MCF 10A (cell line): ENCODE measurements around the gene TLCD2. TPM values are rescaled to one million over a fixed set of nuclear protein-coding genes. Genes with fewer than 3 reads are reported as not detected.
"Not testable (repeated sequence)": the region's sequence is repeated elsewhere in the genome, so short reads cannot be mapped to it uniquely, and the experiment has no call there.

ENCODE experiments used
- BruUV-seq: library from RNA; stranded (reverse); fragments of 400-500 nt; replicated peaks from 2 replicates; lab custom pipeline; 2021; lab: Mats Ljungman, UMichigan
- CTCF ChIA-PET: fragments of 300-600 bp; sonication (Branson Sonifier 250); formaldehyde crosslinking; extraction: SDS; loops from one replicate; lab custom pipeline; 2021; ENCODE audit warnings: antibody characterized with exemption, inconsistent platforms; lab: Yijun Ruan, JAX
- POLR2A ChIA-PET: fragments of 300-600, 350-650 bp; sonication (Branson Sonifier 250); formaldehyde crosslinking; extraction: SDS; loops from one replicate; lab custom pipeline; 2020; ENCODE audit warnings: antibody characterized with exemption, inconsistent platforms; lab: Yijun Ruan, JAX
- DNase-seq: peaks from one replicate; pipeline ENCODE4 v3.0.0-alpha.2; 2018; ENCODE audit not compliant: unreplicated experiment
- H3K27ac Mint-ChIP-seq: one replicate; pipeline ENCODE4 v1.8.0; 2022; ENCODE audit warnings: mild to moderate bottlenecking, low read depth, mixed read lengths; ENCODE audit not compliant: unreplicated experiment
- H3K27me3 Mint-ChIP-seq: one replicate; pipeline ENCODE4 v1.8.0; 2022; ENCODE audit warnings: mixed read lengths; ENCODE audit not compliant: insufficient read depth, unreplicated experiment
- H3K36me3 Mint-ChIP-seq: one replicate; pipeline ENCODE4 v1.8.0; 2022; ENCODE audit warnings: mild to moderate bottlenecking, moderate library complexity, mixed read lengths; ENCODE audit not compliant: insufficient read depth, unreplicated experiment
- H3K4me1 Mint-ChIP-seq: one replicate; pipeline ENCODE4 v1.8.0; 2022; ENCODE audit warnings: mixed read lengths; ENCODE audit not compliant: insufficient read depth, unreplicated experiment
- H3K4me3 Mint-ChIP-seq: one replicate; pipeline ENCODE4 v1.8.0; 2022; ENCODE audit warnings: mild to moderate bottlenecking, moderate library complexity, mixed read lengths; ENCODE audit not compliant: unreplicated experiment
- H3K9me3 Mint-ChIP-seq: one replicate; pipeline ENCODE4 v1.8.0; 2022; ENCODE audit warnings: mixed read lengths; ENCODE audit not compliant: unreplicated experiment
- CTCF ChIP-seq: fragments of 200-600 bp; IDR thresholded peaks from one replicate; pipeline ENCODE4 v1.8.0; 2022; ENCODE audit warnings: antibody characterized with exemption, mild to moderate bottlenecking; ENCODE audit not compliant: unreplicated experiment
- intact Hi-C: fragments of 100-400 bp; cut with micrococcal nuclease; formaldehyde crosslinking; loops from 2 replicates; pipeline ENCODE4 v1.14.1; 2022
- total RNA-seq: library from RNA; stranded (reverse); gene quantifications from 2 replicates; pipeline ENCODE4 v1.2.3, GENCODE V29; 2022

The TLCD2 gene
- total RNA-seq, 1 experiment from 2014 or later, result 2.5 TPM

GRCh38 chr17:1690544-1691221, 19.5 kb downstream of the TLCD2 start:
- CTCF ChIA-PET, result interaction anchor here (0.6 kb wide), 1 partner anchor 175 kb away, joined by 3 read pairs; no protein-coding TSS in a partner anchor
- POLR2A ChIA-PET, result interaction anchor here (0.9 kb wide), 1 partner anchor 26 kb away, joined by 4 read pairs; no protein-coding TSS in a partner anchor
- DNase-seq, result no peak
- BruUV-seq, result no TSS peak
- no peak overlapping the region for H3K4me3 Mint-ChIP-seq
- H3K27ac Mint-ChIP-seq, result no peak overlapping the region
- H3K9me3 Mint-ChIP-seq, result peaks cover 7% of the 10 kb centered on the region
- intact Hi-C loops, result no loop called here
- TF ChIP-seq CTCF, result no peak
- no peaks in the 10 kb centered on the region for H3K36me3 Mint-ChIP-seq
- peaks cover 11% of the 10 kb centered on the region for H3K4me1 Mint-ChIP-seq
- H3K27me3 Mint-ChIP-seq, result no peaks in the 10 kb centered on the region

GRCh38 chr17:1688405-1688804, 21.8 kb downstream of the TLCD2 start:
- CTCF ChIA-PET, result interaction anchor here (0.8 kb wide), 1 partner anchor 32 kb away, joined by 3 read pairs; no protein-coding TSS in a partner anchor
- peaks cover 14% of the 10 kb centered on the region for H3K36me3 Mint-ChIP-seq

GRCh38 chr17:1686086-1686485, 24.1 kb downstream of the TLCD2 start:
- H3K27me3 Mint-ChIP-seq, result no peaks in the 10 kb centered on the region
- POLR2A ChIA-PET, result interaction anchor here (0.6 to 6.5 kb wide), 4 partner anchors 24 to 84 kb away, joined by 3 to 112 read pairs (median 36); partner anchors contain the start of genes RILP and TLCD2
- H3K9me3 Mint-ChIP-seq, result no peaks in the 10 kb centered on the region
- H3K4me3 Mint-ChIP-seq, result peak overlapping the region; percentile 46
- H3K36me3 Mint-ChIP-seq, result peaks cover 37% of the 10 kb centered on the region
- CTCF ChIA-PET, result interaction anchor here (0.6 kb wide), 1 partner anchor 12 kb away, joined by 3 read pairs; no protein-coding TSS in a partner anchor
- no peak for TF ChIP-seq CTCF
- intact Hi-C loops, result no loop called here
- H3K4me1 Mint-ChIP-seq, result peaks cover 24% of the 10 kb centered on the region
- BruUV-seq, result no TSS peak
- DNase-seq, result peak; percentile 68
- peak overlapping the region; percentile 74 for H3K27ac Mint-ChIP-seq

More at GRCh38 chr17:1688405-1688804, 21.8 kb downstream of the TLCD2 start:
- DNase-seq, intact Hi-C loops, H3K27me3 Mint-ChIP-seq, H3K4me3 Mint-ChIP-seq, BruUV-seq, H3K9me3 Mint-ChIP-seq, H3K27ac Mint-ChIP-seq: not testable (repeated sequence)
- POLR2A ChIA-PET, result interaction anchor here (6.5 kb wide), 1 partner anchor 27 kb away, joined by 112 read pairs; no protein-coding TSS in a partner anchor
- peaks cover 21% of the 10 kb centered on the region for H3K4me1 Mint-ChIP-seq

GRCh38 chr17:1684378-1685189, 25.6 kb downstream of the TLCD2 start, which contains the start of gene PRPF8:
Gene PRPF8 (minus strand): TSS chr17:1684867. CDS start chr17:1684571, 296 bp downstream.
- H3K27ac Mint-ChIP-seq, result peak within 1 kb of the TSS; percentile 94
- no peaks in the 10 kb centered on the region for H3K27me3 Mint-ChIP-seq
- no peak for TF ChIP-seq CTCF
- H3K36me3 Mint-ChIP-seq, result peaks cover 52% of the 10 kb centered on the region
- intact Hi-C loops, result loop anchor here (1.0 kb wide), 1 partner anchor 30 kb away; no protein-coding TSS in a partner anchor
- peak; percentile 97 for DNase-seq
- H3K9me3 Mint-ChIP-seq, result no peaks in the 10 kb centered on the region
- ChIA-PET POLR2A (interaction anchor here (0.6 to 6.5 kb wide), 17 partner anchors 11 to 417 kb away, joined by 3 to 112 read pairs (median 4); partner anchors contain the start of genes INPP5K, RILP, RPA1 and SMYD4), CTCF (interaction anchor here (0.7 to 1.4 kb wide), 5 partner anchors 11 to 110 kb away, joined by 3 to 5 read pairs (median 4); no protein-coding TSS in a partner anchor)
- TSS peak; percentile 39 for BruUV-seq
- H3K4me1 Mint-ChIP-seq, result peaks cover 24% of the 10 kb centered on the region
- H3K4me3 Mint-ChIP-seq, result peak within 1 kb of the TSS; percentile 88
